HG03378 (cell line): ENCODE results near the gene FGF10.

Source experiments
- ATAC-seq: cut with Tn5 transposase; IDR thresholded peaks from one replicate; pipeline ENCODE4 v1.9.1; 2021; ENCODE audit warnings: mild to moderate bottlenecking, moderate library complexity; ENCODE audit not compliant: unreplicated experiment

FGF10 gene

GRCh38 chr5:44260793-44261192 is 128.4 kb downstream of the FGF10 start:
- no peak for ATAC-seq

GRCh38 chr5:44257653-44258365 is 131.4 kb downstream of the FGF10 start:
- ATAC-seq, result no peak

GRCh38 chr5:44257221-44257620 is 132.0 kb downstream of the FGF10 start:
- ATAC-seq, result no peak
